Nephron progenitor cell (in vitro differentiated cells): Measurements from ENCODE around the gene SIRT7.
A peak's percentile ranks its signal among the peaks of the same experiment; 100 is the strongest.

Experiments
- DNase-seq: peaks from one replicate; pipeline ENCODE4 v3.0.0; 2021
- H3K27ac Mint-ChIP-seq: 2 replicates; pipeline ENCODE4 v1.8.0; 2021; ENCODE audit warnings: mild to moderate bottlenecking, moderate library complexity, mixed read lengths
- H3K27me3 Mint-ChIP-seq: 2 replicates; pipeline ENCODE4 v1.8.0; 2021; ENCODE audit warnings: mild to moderate bottlenecking, low read depth, mixed read lengths; ENCODE audit not compliant: poor library complexity
- H3K36me3 Mint-ChIP-seq: 2 replicates; pipeline ENCODE4 v1.8.0; 2021; ENCODE audit warnings: low read depth, mixed read lengths
- H3K4me1 Mint-ChIP-seq: 2 replicates; pipeline ENCODE4 v1.8.0; 2021; ENCODE audit warnings: mixed read lengths
- H3K4me3 Mint-ChIP-seq: 2 replicates; pipeline ENCODE4 v1.8.0; 2021; ENCODE audit warnings: mild to moderate bottlenecking, moderate library complexity, mixed read lengths
- H3K9me3 Mint-ChIP-seq: 2 replicates; pipeline ENCODE4 v1.8.0; 2021; ENCODE audit warnings: mild to moderate bottlenecking, moderate library complexity, mixed read lengths
- TF ChIP-seq, protein P1 (sequence below): fragments of 200-600 bp; sonication (generic); IDR thresholded peaks from 2 replicates; pipeline ENCODE4 v1.5.0; 2021; ENCODE audit warnings: antibody characterized with exemption

SIRT7 gene

DNA sequence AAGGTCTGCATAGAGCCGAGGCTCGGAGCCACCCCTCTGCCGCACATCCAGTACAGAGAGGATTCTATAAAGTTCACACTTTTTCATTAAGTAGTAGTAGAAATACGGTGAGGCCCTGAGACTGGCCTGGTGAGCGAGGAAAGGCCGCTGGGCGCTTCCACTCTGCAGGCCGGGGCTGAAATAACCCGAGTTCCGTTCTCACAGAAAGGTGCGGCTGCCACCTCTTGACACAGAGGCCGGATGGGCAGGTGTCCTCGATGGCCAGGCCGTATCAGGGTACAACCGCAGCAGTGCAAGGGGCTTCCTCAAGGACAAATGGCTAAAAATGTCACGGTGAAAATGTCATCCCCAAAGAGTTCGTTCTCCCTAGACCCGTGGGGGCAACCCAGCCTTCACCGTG lies 6.0 kb downstream of the SIRT7 start:
- DNase-seq, result no peak
- Mint-ChIP-seq H3K27ac (no peak overlapping the region), H3K36me3 (peaks cover 16% of the 10 kb centered on the region), H3K9me3 (no peaks in the 10 kb centered on the region), H3K27me3 (peaks cover 6% of the 10 kb centered on the region), H3K4me1 (peaks cover 10% of the 10 kb centered on the region), H3K4me3 (peak overlapping the region; percentile 47)
- TF ChIP-seq, protein P1, sequence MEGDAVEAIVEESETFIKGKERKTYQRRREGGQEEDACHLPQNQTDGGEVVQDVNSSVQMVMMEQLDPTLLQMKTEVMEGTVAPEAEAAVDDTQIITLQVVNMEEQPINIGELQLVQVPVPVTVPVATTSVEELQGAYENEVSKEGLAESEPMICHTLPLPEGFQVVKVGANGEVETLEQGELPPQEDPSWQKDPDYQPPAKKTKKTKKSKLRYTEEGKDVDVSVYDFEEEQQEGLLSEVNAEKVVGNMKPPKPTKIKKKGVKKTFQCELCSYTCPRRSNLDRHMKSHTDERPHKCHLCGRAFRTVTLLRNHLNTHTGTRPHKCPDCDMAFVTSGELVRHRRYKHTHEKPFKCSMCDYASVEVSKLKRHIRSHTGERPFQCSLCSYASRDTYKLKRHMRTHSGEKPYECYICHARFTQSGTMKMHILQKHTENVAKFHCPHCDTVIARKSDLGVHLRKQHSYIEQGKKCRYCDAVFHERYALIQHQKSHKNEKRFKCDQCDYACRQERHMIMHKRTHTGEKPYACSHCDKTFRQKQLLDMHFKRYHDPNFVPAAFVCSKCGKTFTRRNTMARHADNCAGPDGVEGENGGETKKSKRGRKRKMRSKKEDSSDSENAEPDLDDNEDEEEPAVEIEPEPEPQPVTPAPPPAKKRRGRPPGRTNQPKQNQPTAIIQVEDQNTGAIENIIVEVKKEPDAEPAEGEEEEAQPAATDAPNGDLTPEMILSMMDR, result no peak

DNA sequence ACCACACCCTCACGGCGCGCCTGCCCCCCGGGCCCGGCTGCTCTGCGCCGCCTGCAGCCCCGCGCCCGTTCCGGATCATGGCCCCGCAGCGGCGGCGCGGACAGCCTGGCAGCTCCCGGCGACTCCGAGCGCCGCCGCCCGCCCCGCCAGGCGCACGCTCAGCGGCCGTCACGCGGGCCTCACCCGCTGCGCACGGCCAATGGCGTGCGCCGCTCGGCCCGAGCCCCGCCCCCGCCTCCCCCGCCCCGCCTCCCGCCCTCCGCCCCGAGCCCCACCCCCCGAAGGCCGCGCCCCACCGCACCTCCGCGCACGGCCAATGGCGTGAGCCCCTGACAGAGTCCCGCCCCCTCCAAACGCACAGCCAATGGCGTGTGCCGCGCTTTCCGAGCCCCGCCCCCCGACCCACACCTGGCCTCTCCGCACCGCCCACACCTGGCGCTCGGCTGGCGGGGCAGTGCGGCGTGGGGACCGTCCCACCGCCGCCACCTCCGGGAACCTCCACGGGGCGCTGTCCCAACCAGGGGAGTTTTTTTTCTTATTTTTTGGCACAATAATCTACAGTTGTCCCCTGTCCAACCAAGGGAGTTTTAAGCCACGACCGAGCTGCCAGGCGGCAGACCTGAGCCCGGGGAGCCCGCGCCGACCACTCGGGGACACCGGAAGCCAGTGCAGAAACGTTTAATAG lies 6.6 kb downstream of the SIRT7 start, which contains the start of gene PCYT2:
Gene PCYT2, minus strand, starts transcription at position 123 of the 685 bp plus-strand sequence. Its CDS starts 44 bp downstream, at position 79.
- H3K9me3 Mint-ChIP-seq, result no peaks in the 10 kb centered on the region
- peaks cover 16% of the 10 kb centered on the region for H3K36me3 Mint-ChIP-seq
- TF ChIP-seq, protein P1, result no peak
- H3K27me3 Mint-ChIP-seq, result peaks cover 3% of the 10 kb centered on the region
- peak; percentile 90 for DNase-seq
- H3K4me3 Mint-ChIP-seq, result peak within 1 kb of the TSS; percentile 92
- peak within 1 kb of the TSS; percentile 66 for H3K27ac Mint-ChIP-seq
- H3K4me1 Mint-ChIP-seq, result peaks cover 5% of the 10 kb centered on the region

DNA sequence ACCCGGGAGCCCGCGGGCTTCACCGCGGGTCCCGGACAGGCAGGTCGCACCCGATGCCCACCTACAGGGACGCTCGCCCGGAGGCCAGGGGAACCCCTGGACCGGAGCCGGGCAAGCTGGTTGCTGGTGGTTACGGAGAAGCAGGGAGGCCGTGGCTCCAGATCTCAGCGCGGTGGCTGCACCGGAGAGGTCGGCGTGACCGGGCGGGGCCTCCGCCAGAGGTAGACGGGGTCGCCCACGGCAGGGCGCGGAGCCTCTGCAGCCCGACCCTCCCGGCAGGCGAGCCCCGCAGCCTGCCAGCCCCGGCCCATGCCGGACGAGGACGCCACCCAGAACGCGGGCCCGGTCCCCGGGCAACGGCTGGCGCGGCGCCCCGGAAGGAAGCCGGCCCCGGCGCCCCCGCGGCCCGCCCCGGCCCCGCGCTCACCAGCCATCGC lies 7.1 kb downstream of the SIRT7 start:
- no peak overlapping the region for H3K27ac Mint-ChIP-seq
- peaks cover 5% of the 10 kb centered on the region for H3K4me1 Mint-ChIP-seq
- TF ChIP-seq, protein P1, result no peak
- H3K9me3 Mint-ChIP-seq, result no peaks in the 10 kb centered on the region
- H3K27me3 Mint-ChIP-seq, result peaks cover 3% of the 10 kb centered on the region
- H3K4me3 Mint-ChIP-seq, result peak overlapping the region; percentile 92
- no peak for DNase-seq
- peaks cover 16% of the 10 kb centered on the region for H3K36me3 Mint-ChIP-seq

DNA sequence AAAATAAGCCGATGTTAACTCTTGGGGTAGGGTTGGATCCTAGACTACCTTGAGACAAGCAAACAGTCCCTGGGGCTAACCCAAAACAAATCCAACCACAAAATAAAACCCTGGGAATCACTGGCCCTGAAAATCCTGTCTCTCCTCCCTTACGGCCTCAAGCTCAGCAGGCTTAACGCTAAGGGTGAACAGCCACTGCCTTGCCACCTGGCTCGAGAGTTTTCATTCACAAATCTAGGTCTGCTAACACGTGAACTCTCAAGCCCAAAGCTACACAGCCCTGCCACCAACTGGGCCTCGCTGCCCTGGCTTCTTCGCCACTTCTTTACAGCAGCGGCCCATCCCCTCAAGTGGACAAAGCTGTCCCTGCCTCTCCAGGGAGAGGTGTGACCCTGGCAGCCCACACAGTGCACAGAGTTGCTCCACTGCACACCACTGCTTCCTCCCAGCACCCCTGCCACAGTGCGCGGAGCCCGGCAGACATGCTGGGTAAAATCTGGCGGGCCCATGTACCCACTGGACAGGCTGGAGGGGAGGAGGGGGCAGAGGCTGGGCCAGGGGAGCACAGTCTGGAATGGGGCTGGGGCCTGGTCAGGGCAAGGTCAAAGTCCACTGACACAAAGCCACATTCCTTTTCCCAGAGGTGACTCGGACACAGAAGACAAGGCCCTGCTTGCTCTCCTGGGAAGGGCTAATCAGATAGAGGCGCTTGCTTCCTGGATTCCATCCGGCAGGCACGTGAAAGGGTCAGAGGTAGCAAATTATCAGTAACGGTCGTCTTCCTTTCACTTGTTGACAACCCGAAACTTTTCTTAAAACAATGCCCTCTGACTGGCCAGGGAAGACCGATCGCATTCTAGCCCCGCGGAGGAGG lies 7.8 kb downstream of the SIRT7 start:
- peaks cover 14% of the 10 kb centered on the region for H3K36me3 Mint-ChIP-seq
- TF ChIP-seq, protein P1, result no peak
- peak overlapping the region; percentile 92 for H3K4me3 Mint-ChIP-seq
- H3K4me1 Mint-ChIP-seq, result peaks cover 5% of the 10 kb centered on the region
- peaks cover 3% of the 10 kb centered on the region for H3K27me3 Mint-ChIP-seq
- DNase-seq, result peak; percentile 55
- peak overlapping the region; percentile 66 for H3K27ac Mint-ChIP-seq
- H3K9me3 Mint-ChIP-seq, result no peaks in the 10 kb centered on the region

DNA sequence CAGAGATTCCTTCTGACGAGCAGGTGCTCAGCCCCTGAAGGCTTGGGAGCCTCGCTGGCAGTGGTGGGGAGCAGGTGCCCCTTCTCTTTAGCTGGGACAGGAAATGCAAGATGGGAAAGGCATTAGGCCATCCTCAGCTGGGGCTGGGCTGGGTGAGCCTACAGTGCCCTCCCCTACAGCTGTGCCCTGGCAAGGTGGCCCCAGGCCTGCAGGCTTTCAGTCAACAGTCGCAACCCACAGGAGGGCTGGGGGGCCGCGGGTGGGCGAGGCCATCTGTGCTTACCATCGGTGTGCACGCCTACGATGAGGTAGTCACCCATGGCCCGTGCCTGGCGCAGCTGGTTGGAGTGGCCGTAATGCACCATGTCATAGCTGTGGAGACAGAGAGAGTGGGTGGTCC lies 8.7 kb downstream of the SIRT7 start:
- TF ChIP-seq, protein P1, result no peak
- peaks cover 10% of the 10 kb centered on the region for H3K36me3 Mint-ChIP-seq
- peaks cover 5% of the 10 kb centered on the region for H3K4me1 Mint-ChIP-seq
- no peak overlapping the region for H3K27ac Mint-ChIP-seq
- peak overlapping the region; percentile 55 for H3K4me3 Mint-ChIP-seq
- H3K27me3 Mint-ChIP-seq, result peaks cover 3% of the 10 kb centered on the region
- no peaks in the 10 kb centered on the region for H3K9me3 Mint-ChIP-seq
- DNase-seq, result no peak
